ENCODE measurements around the gene ZNF670.
"Not testable (repeated sequence)": the region's sequence is repeated elsewhere in the genome, so short reads cannot be mapped to it uniquely, and the experiment has no call there.

- not testable (repeated sequence) for TF ChIP-seq POLR2A (IDR thresholded peaks at IDR 0.05)
- TF ChIP-seq, protein P1, sequence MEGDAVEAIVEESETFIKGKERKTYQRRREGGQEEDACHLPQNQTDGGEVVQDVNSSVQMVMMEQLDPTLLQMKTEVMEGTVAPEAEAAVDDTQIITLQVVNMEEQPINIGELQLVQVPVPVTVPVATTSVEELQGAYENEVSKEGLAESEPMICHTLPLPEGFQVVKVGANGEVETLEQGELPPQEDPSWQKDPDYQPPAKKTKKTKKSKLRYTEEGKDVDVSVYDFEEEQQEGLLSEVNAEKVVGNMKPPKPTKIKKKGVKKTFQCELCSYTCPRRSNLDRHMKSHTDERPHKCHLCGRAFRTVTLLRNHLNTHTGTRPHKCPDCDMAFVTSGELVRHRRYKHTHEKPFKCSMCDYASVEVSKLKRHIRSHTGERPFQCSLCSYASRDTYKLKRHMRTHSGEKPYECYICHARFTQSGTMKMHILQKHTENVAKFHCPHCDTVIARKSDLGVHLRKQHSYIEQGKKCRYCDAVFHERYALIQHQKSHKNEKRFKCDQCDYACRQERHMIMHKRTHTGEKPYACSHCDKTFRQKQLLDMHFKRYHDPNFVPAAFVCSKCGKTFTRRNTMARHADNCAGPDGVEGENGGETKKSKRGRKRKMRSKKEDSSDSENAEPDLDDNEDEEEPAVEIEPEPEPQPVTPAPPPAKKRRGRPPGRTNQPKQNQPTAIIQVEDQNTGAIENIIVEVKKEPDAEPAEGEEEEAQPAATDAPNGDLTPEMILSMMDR (IDR thresholded peaks at IDR 0.05 in 8 of 11, conservative IDR thresholded peaks at IDR 0.05 in 3 of 11): not testable (repeated sequence)
Observed at GRCh38 chr1:247127519-247128282, 49.1 kb upstream of the ZNF670 start.

Data from spleen (tissue), 7 donors.